A549 (cell line): ENCODE results near the gene MED10.

ENCODE experiments used
- BHLHE40 ChIP-seq: IDR thresholded peaks from 2 replicates; pipeline ENCODE4 v1.6.1; 2012; ENCODE audit warnings: low read depth, low read length, inconsistent platforms
- CTCF ChIP-seq: fragments of >200 bp; sonication (Bioruptor Twin); formaldehyde crosslinking; IDR thresholded peaks from 3 replicates; pipeline ENCODE4 v1.5.1; 2016
- MAFK ChIP-seq: fragments of 450-650 bp; IDR thresholded peaks from 2 replicates; pipeline ENCODE4 v1.6.1; 2014; ENCODE audit not compliant: partially characterized antibody
- MAX ChIP-seq: IDR thresholded peaks from 2 replicates; pipeline ENCODE4 v1.6.1; 2012
- POLR2A ChIP-seq: IDR thresholded peaks from 2 replicates; pipeline ENCODE4 v1.6.1; 2012; ENCODE audit warnings: mild to moderate bottlenecking, low read length
- RAD21 ChIP-seq, 2 experiments: fragments of >200 bp in 1 of 2; sonication (Bioruptor Twin) in 1 of 2; formaldehyde crosslinking in 1 of 2; IDR thresholded peaks in 1 of 2; conservative IDR thresholded peaks in 1 of 2; 2 replicates in 1 of 2; 3 replicates in 1 of 2; pipeline ENCODE4 v1.6.1; 2012 to 2018; ENCODE audit warnings: inconsistent platforms in 1 of 2
- TF ChIP-seq, protein P1 (sequence below): fragments of 200-600 bp; sonication (generic); IDR thresholded peaks from 2 replicates; pipeline ENCODE4 v1.6.1; 2016; ENCODE audit warnings: antibody characterized with exemption, mild to moderate bottlenecking, moderate library complexity

DNA sequence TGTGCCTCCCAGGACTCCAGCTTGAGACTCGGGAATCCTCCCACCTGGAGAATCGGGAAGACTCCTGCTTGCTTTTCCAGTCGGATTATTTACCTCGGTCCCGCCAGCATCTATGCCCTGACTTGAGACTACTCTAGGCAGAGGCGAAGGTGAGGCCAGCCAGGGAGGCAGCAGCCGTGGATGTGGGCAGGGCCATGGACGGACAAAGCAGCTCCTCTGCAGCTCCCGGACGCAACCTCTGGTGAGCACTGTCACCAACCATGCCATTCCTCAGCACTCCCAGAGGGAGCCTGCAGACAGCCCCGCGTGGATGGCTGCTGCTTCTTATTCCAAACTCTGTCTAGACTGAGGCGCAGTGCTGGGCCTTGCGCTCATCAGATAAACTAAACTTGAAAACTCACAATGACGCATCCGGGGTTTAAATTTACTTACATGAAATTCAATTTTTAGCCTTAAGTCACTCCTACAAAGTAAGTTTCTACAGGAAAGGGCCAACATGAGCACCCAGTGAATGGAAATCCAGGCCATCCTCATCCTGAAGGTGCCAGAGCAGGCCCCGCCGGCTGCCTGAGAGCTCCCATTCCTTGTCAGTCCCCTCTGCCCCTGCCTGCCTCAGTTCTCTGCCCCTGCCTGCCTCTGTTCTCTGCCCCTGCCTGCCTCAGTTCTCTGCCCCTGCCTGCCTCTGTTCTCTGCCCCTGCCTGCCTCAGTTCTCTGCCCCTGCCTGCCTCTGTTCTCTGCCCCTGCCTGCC lies 17.8 kb downstream of the MED10 start:
- no peak for TF ChIP-seq MAX
- TF ChIP-seq RAD21 (conservative IDR thresholded peaks at IDR 0.05 in 1 of 2, IDR thresholded peaks at IDR 0.05 in 1 of 2) = no peak
- no peak for TF ChIP-seq CTCF
- no peak for TF ChIP-seq BHLHE40
- no peak for TF ChIP-seq MAFK
- TF ChIP-seq, protein P1, sequence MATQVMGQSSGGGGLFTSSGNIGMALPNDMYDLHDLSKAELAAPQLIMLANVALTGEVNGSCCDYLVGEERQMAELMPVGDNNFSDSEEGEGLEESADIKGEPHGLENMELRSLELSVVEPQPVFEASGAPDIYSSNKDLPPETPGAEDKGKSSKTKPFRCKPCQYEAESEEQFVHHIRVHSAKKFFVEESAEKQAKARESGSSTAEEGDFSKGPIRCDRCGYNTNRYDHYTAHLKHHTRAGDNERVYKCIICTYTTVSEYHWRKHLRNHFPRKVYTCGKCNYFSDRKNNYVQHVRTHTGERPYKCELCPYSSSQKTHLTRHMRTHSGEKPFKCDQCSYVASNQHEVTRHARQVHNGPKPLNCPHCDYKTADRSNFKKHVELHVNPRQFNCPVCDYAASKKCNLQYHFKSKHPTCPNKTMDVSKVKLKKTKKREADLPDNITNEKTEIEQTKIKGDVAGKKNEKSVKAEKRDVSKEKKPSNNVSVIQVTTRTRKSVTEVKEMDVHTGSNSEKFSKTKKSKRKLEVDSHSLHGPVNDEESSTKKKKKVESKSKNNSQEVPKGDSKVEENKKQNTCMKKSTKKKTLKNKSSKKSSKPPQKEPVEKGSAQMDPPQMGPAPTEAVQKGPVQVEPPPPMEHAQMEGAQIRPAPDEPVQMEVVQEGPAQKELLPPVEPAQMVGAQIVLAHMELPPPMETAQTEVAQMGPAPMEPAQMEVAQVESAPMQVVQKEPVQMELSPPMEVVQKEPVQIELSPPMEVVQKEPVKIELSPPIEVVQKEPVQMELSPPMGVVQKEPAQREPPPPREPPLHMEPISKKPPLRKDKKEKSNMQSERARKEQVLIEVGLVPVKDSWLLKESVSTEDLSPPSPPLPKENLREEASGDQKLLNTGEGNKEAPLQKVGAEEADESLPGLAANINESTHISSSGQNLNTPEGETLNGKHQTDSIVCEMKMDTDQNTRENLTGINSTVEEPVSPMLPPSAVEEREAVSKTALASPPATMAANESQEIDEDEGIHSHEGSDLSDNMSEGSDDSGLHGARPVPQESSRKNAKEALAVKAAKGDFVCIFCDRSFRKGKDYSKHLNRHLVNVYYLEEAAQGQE = no peak
- no peak for TF ChIP-seq POLR2A
